ENCODE measurements around the gene ABHD17C. TPM values are rescaled to one million over a fixed set of nuclear protein-coding genes. Genes with fewer than 3 reads are reported as not detected.

ABHD17C gene
- total and polyA plus RNA-seq, 2 experiments from 2014 or later: 21.9 to 32.4 TPM

GRCh38 chr15:80754014-80754413 is 58.9 kb downstream of the ABHD17C start:
- DNase-seq (ENCODE audit: low spot score): no peak

GRCh38 chr15:80755885-80756284 is 60.8 kb downstream of the ABHD17C start:
- Histone ChIP-seq H3K27ac (no peak overlapping the region), H3K9me2 (replicated peaks; ENCODE audit: insufficient read depth) (no peaks in the 10 kb centered on the region), H3K4me1 (ENCODE audit: insufficient read depth) (no peaks in the 10 kb centered on the region), H3K4me3 (no peak overlapping the region), H2AFZ (no peak overlapping the region), H3K4me2 (no peak overlapping the region), H4K20me1 (ENCODE audit: insufficient read depth, poor library complexity, severe bottlenecking) (no peaks in the 10 kb centered on the region), H3K27me3 (no peaks in the 10 kb centered on the region), H3K9me3 (ENCODE audit: low read depth) (no peaks in the 10 kb centered on the region), H3K79me2 (no peaks in the 10 kb centered on the region), H3K36me3 (replicated peaks; ENCODE audit: insufficient read depth, low read depth) (no peaks in the 10 kb centered on the region)
- TF ChIP-seq EZH2phosphoT487 (IDR thresholded peaks at IDR 0.05; ENCODE audit: low read depth, severe bottlenecking, unreplicated experiment) (no peak), EZH2 (IDR thresholded peaks at IDR 0.05; ENCODE audit: borderline replicate concordance) (no peak)
- TF ChIP-seq, protein P1, sequence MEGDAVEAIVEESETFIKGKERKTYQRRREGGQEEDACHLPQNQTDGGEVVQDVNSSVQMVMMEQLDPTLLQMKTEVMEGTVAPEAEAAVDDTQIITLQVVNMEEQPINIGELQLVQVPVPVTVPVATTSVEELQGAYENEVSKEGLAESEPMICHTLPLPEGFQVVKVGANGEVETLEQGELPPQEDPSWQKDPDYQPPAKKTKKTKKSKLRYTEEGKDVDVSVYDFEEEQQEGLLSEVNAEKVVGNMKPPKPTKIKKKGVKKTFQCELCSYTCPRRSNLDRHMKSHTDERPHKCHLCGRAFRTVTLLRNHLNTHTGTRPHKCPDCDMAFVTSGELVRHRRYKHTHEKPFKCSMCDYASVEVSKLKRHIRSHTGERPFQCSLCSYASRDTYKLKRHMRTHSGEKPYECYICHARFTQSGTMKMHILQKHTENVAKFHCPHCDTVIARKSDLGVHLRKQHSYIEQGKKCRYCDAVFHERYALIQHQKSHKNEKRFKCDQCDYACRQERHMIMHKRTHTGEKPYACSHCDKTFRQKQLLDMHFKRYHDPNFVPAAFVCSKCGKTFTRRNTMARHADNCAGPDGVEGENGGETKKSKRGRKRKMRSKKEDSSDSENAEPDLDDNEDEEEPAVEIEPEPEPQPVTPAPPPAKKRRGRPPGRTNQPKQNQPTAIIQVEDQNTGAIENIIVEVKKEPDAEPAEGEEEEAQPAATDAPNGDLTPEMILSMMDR (IDR thresholded peaks at IDR 0.05; ENCODE audit: poor library complexity): no peak
- no peak for DNase-seq (ENCODE audit: low spot score)
- WGBS (ENCODE audit: low lambda C conversion rate, missing lambda C conversion rate): 90% methylated on average over 3 of the region's 3 CpGs

More at GRCh38 chr15:80754014-80754413, 58.9 kb downstream of the ABHD17C start:
- Histone ChIP-seq H3K27ac (no peak overlapping the region), H3K27me3 (no peaks in the 10 kb centered on the region), H3K4me1 (ENCODE audit: insufficient read depth) (no peaks in the 10 kb centered on the region), H2AFZ (no peak overlapping the region), H3K9me3 (ENCODE audit: low read depth) (no peaks in the 10 kb centered on the region), H3K4me3 (no peak overlapping the region), H3K79me2 (peaks cover 3% of the 10 kb centered on the region), H4K20me1 (ENCODE audit: insufficient read depth, poor library complexity, severe bottlenecking) (no peaks in the 10 kb centered on the region), H3K36me3 (replicated peaks; ENCODE audit: insufficient read depth, low read depth) (no peaks in the 10 kb centered on the region), H3K4me2 (no peak overlapping the region), H3K9me2 (replicated peaks; ENCODE audit: insufficient read depth) (no peaks in the 10 kb centered on the region)
- TF ChIP-seq, protein P1 (IDR thresholded peaks at IDR 0.05; ENCODE audit: poor library complexity): no peak
- no peak for TF ChIP-seq EZH2phosphoT487 (IDR thresholded peaks at IDR 0.05; ENCODE audit: low read depth, severe bottlenecking, unreplicated experiment)
- TF ChIP-seq EZH2 (IDR thresholded peaks at IDR 0.05; ENCODE audit: borderline replicate concordance): no peak
- 94% methylated on average over 8 of the region's 8 CpGs for WGBS (ENCODE audit: low lambda C conversion rate, missing lambda C conversion rate)

DNA sequence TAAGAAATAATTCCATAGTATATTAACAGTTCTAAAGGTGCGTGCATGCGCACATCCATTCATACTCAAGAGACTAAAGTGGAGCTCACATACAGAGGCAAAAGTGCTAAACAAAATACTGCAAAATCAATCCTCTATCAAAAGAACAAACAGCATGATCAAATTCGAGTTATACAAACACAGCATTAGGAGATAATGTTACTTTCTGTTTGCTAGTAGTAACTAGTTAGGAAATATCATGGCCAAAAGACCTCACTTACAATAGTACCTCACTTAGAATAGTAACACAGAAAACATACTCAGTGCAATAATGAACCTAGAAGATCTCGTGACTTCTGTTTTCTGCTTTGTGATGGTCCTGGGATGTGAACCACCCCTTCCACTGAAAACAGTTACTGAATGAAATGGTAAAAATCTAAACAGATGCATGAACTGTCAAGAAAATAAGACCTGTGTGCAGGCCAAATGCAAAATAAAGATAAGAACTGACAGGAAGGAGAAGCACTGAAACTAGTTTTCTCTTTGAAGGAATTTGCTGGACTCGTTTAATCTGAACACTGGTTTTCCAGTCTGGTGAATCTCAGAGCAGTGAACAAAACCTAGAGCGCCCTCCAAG is 63.1 kb downstream of the ABHD17C start:
- Histone ChIP-seq H3K9me3 (ENCODE audit: low read depth) (no peaks in the 10 kb centered on the region), H3K4me3 (no peak overlapping the region)
- WGBS (ENCODE audit: low lambda C conversion rate, missing lambda C conversion rate): 68% methylated on average over 6 of the region's 6 CpGs

More for the DNA sequence above, 63.1 kb downstream of the ABHD17C start:
- H3K27me3 ChIP-seq: no peaks in the 10 kb centered on the region
- no peak overlapping the region for H3K27ac ChIP-seq
- no peak overlapping the region for H2AFZ ChIP-seq
- H3K36me3 ChIP-seq (replicated peaks; ENCODE audit: insufficient read depth, low read depth): no peaks in the 10 kb centered on the region
- H3K4me1 ChIP-seq (ENCODE audit: insufficient read depth): no peaks in the 10 kb centered on the region
- no peaks in the 10 kb centered on the region for H3K79me2 ChIP-seq
- DNase-seq (ENCODE audit: low spot score): no peak
- H3K4me2 ChIP-seq: no peak overlapping the region
- H4K20me1 ChIP-seq (ENCODE audit: insufficient read depth, poor library complexity, severe bottlenecking): no peaks in the 10 kb centered on the region
- TF ChIP-seq, protein P1 (IDR thresholded peaks at IDR 0.05; ENCODE audit: poor library complexity): peak; percentile 13
- TF ChIP-seq EZH2 (IDR thresholded peaks at IDR 0.05; ENCODE audit: borderline replicate concordance): no peak
- no peaks in the 10 kb centered on the region for H3K9me2 ChIP-seq (replicated peaks; ENCODE audit: insufficient read depth)
